ENCODE measurements around the gene THAP6.

DNA sequence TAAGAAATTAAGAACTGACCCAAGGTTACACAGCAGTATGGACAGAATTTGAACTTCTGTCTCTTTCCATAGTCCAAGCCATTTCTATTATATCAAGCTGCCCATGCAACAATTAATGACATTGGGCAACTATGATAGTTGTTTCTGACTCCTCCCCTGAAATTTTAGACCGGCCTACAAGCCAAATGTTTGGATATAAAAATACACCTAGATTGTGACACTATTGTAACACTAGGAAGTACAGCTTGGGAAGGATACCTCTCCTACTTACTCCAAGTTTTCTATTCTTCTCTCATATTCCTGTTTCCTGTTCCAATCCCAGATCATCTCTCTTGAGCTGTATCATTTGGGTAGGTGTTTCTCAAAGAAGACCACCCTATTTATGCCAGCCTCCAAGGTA lies 43.5 kb upstream of the THAP6 start:
- TF ChIP-seq, protein P1, sequence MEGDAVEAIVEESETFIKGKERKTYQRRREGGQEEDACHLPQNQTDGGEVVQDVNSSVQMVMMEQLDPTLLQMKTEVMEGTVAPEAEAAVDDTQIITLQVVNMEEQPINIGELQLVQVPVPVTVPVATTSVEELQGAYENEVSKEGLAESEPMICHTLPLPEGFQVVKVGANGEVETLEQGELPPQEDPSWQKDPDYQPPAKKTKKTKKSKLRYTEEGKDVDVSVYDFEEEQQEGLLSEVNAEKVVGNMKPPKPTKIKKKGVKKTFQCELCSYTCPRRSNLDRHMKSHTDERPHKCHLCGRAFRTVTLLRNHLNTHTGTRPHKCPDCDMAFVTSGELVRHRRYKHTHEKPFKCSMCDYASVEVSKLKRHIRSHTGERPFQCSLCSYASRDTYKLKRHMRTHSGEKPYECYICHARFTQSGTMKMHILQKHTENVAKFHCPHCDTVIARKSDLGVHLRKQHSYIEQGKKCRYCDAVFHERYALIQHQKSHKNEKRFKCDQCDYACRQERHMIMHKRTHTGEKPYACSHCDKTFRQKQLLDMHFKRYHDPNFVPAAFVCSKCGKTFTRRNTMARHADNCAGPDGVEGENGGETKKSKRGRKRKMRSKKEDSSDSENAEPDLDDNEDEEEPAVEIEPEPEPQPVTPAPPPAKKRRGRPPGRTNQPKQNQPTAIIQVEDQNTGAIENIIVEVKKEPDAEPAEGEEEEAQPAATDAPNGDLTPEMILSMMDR (IDR thresholded peaks at IDR 0.05): no peak
- no peak for TF ChIP-seq POLR2A (IDR thresholded peaks at IDR 0.05)
